ENCODE results near the gene SMAD7. TPM values are rescaled to one million over a fixed set of nuclear protein-coding genes. Genes with fewer than 3 reads are reported as not detected.
A peak's percentile ranks its signal among the peaks of the same experiment; 100 is the strongest.

Gene SMAD7
- total RNA-seq, 1 donor from 2014 or later, result 20.0 TPM

- peak; percentile 49 for DNase-seq (ENCODE audit: low spot score)
Observed at GRCh38 chr18:48929941-48930713, 20.6 kb downstream of the SMAD7 start.

GRCh38 chr18:48929212-48929612 is 21.6 kb downstream of the SMAD7 start:
- no peak for DNase-seq (ENCODE audit: low spot score)

- DNase-seq (ENCODE audit: low spot score), result peak; percentile 56
Observed at GRCh38 chr18:48928787-48929186, 22.0 kb downstream of the SMAD7 start.

- DNase-seq (ENCODE audit: low spot score), result no peak
Observed at GRCh38 chr18:48927286-48928080, 23.3 kb downstream of the SMAD7 start.

GRCh38 chr18:48926420-48926857 is 24.3 kb downstream of the SMAD7 start:
- no peak for DNase-seq (ENCODE audit: low spot score)

- DNase-seq (ENCODE audit: low spot score), result no peak
Observed at GRCh38 chr18:48925491-48925780, 25.3 kb downstream of the SMAD7 start.

GRCh38 chr18:48924630-48925490 is 25.9 kb downstream of the SMAD7 start:
- no peak for DNase-seq (ENCODE audit: low spot score)

- DNase-seq (ENCODE audit: low spot score), result no peak
Observed at GRCh38 chr18:48923746-48924629, 26.8 kb downstream of the SMAD7 start.

- DNase-seq (ENCODE audit: low spot score), result no peak
Observed at GRCh38 chr18:48922801-48923730, 27.7 kb downstream of the SMAD7 start.

- no peak for DNase-seq (ENCODE audit: low spot score)
Observed at GRCh38 chr18:48922226-48922800, 28.5 kb downstream of the SMAD7 start.

GRCh38 chr18:48921305-48922225 is 29.2 kb downstream of the SMAD7 start:
- DNase-seq (ENCODE audit: low spot score), result no peak

- DNase-seq (ENCODE audit: low spot score), result no peak
Observed at GRCh38 chr18:48920408-48921038, 30.2 kb downstream of the SMAD7 start.

- no peak for DNase-seq (ENCODE audit: low spot score)
Observed at GRCh38 chr18:48919547-48919946, 31.2 kb downstream of the SMAD7 start.

- no peak for DNase-seq (ENCODE audit: low spot score)
Observed at GRCh38 chr18:48918660-48919456, 31.9 kb downstream of the SMAD7 start.

GRCh38 chr18:48917579-48918517 is 32.9 kb downstream of the SMAD7 start:
- no peak for DNase-seq (ENCODE audit: low spot score)

Measured in mucosa of gallbladder (tissue), 1 donor.